T-helper 17 cell (primary cell): ENCODE results near the gene ACSF2. TPM values are rescaled to one million over a fixed set of nuclear protein-coding genes. Genes with fewer than 3 reads are reported as not detected.

Source experiments
- ATAC-seq: fragments of 150-1000 bp; cut with Tn5 transposase; 2 replicates; pipeline ENCODE4 v1.10.0; 2021; ENCODE audit warnings: mild to moderate bottlenecking, moderate library complexity
- DNase-seq, 3 donors: peaks; one replicate each; pipeline versions ENCODE4 v3.0.0 to v3.0.0-alpha.2; 2020 to 2021
- H3K9me3 ChIP-seq: one replicate; pipeline ENCODE4 v1.7.0; 2013; ENCODE audit warnings: low read length, mild to moderate bottlenecking; ENCODE audit not compliant: control insufficient read depth, poor library complexity, severe bottlenecking
- H3K27ac Mint-ChIP-seq: one replicate; pipeline ENCODE4 v1.8.0; 2022; ENCODE audit warnings: mild to moderate bottlenecking, moderate library complexity, mixed read lengths
- H3K27me3 Mint-ChIP-seq: one replicate; pipeline ENCODE4 v1.8.0; 2022; ENCODE audit warnings: mixed read lengths
- H3K36me3 Mint-ChIP-seq: one replicate; pipeline ENCODE4 v1.8.0; 2022; ENCODE audit warnings: low read depth, mixed read lengths
- H3K4me1 Mint-ChIP-seq: one replicate; pipeline ENCODE4 v1.8.0; 2022; ENCODE audit warnings: mild to moderate bottlenecking, mixed read lengths
- H3K4me3 Mint-ChIP-seq: one replicate; pipeline ENCODE4 v1.8.0; 2022; ENCODE audit warnings: mild to moderate bottlenecking, moderate library complexity, mixed read lengths
- total RNA-seq, 4 donors: library from RNA in 2 of 4; stranded (reverse) in 2 of 4; gene quantifications; one replicate each; pipeline ENCODE4 v1.2.3 and lab custom pipeline; 2022 to 2026

ACSF2 gene
- total RNA-seq, 2 donors from 2014 or later, result 16.4 to 21.8 TPM

GRCh38 chr17:50452630-50453300, 26.7 kb downstream of the ACSF2 start:
- no peaks in the 10 kb centered on the region for H3K9me3 ChIP-seq
- Mint-ChIP-seq H3K27me3 (no peaks in the 10 kb centered on the region), H3K4me1 (peaks cover 6% of the 10 kb centered on the region), H3K27ac (no peak overlapping the region), H3K36me3 (peaks cover 2% of the 10 kb centered on the region), H3K4me3 (no peak overlapping the region)
- ATAC-seq (no peak), DNase-seq (no peak)

- DNase-seq, result no peak
- no peak overlapping the region for H3K4me3 Mint-ChIP-seq
- no peak for ATAC-seq
- no peaks in the 10 kb centered on the region for H3K27me3 Mint-ChIP-seq
- H3K4me1 Mint-ChIP-seq, result peaks cover 6% of the 10 kb centered on the region
- H3K36me3 Mint-ChIP-seq, result peaks cover 2% of the 10 kb centered on the region
- H3K27ac Mint-ChIP-seq, result no peak overlapping the region
- no peaks in the 10 kb centered on the region for H3K9me3 ChIP-seq
These were observed 27.9 kb downstream of the ACSF2 start for GRCh38 chr17:50453901-50454300.

GRCh38 chr17:50457621-50458020, 31.6 kb downstream of the ACSF2 start:
- Mint-ChIP-seq H3K27me3 (no peaks in the 10 kb centered on the region), H3K27ac (no peak overlapping the region), H3K4me3 (no peak overlapping the region), H3K4me1 (peaks cover 3% of the 10 kb centered on the region), H3K36me3 (peaks cover 3% of the 10 kb centered on the region)
- DNase-seq (no peak), ATAC-seq (no peak)
- no peaks in the 10 kb centered on the region for H3K9me3 ChIP-seq

GRCh38 chr17:50458270-50458669, 32.3 kb downstream of the ACSF2 start:
- H3K27me3 Mint-ChIP-seq, result no peaks in the 10 kb centered on the region
- peaks cover 3% of the 10 kb centered on the region for H3K4me1 Mint-ChIP-seq
- H3K36me3 Mint-ChIP-seq, result peaks cover 3% of the 10 kb centered on the region
- no peaks in the 10 kb centered on the region for H3K9me3 ChIP-seq
- H3K27ac Mint-ChIP-seq, result no peak overlapping the region
- ATAC-seq, result no peak
- no peak overlapping the region for H3K4me3 Mint-ChIP-seq
- DNase-seq, result no peak

- no peaks in the 10 kb centered on the region for H3K27me3 Mint-ChIP-seq
- no peak overlapping the region for H3K4me3 Mint-ChIP-seq
- no peak overlapping the region for H3K27ac Mint-ChIP-seq
- no peaks in the 10 kb centered on the region for H3K9me3 ChIP-seq
- H3K4me1 Mint-ChIP-seq, result no peaks in the 10 kb centered on the region
- H3K36me3 Mint-ChIP-seq, result peaks cover 3% of the 10 kb centered on the region
- ATAC-seq (no peak), DNase-seq (no peak)
These were observed 33.0 kb downstream of the ACSF2 start for GRCh38 chr17:50458701-50459676.

GRCh38 chr17:50459756-50460155, 33.7 kb downstream of the ACSF2 start:
- DNase-seq, result no peak
- Mint-ChIP-seq H3K4me1 (no peaks in the 10 kb centered on the region), H3K36me3 (peaks cover 3% of the 10 kb centered on the region), H3K4me3 (no peak overlapping the region), H3K27ac (no peak overlapping the region), H3K27me3 (no peaks in the 10 kb centered on the region)
- ATAC-seq, result no peak
- H3K9me3 ChIP-seq, result no peaks in the 10 kb centered on the region

- H3K27ac Mint-ChIP-seq, result no peak overlapping the region
- DNase-seq (no peak), ATAC-seq (no peak)
- H3K4me3 Mint-ChIP-seq, result no peak overlapping the region
- peaks cover 4% of the 10 kb centered on the region for H3K4me1 Mint-ChIP-seq
- peaks cover 3% of the 10 kb centered on the region for H3K36me3 Mint-ChIP-seq
- H3K9me3 ChIP-seq, result no peaks in the 10 kb centered on the region
- no peaks in the 10 kb centered on the region for H3K27me3 Mint-ChIP-seq
These were observed 35.0 kb downstream of the ACSF2 start for GRCh38 chr17:50460831-50461526.

GRCh38 chr17:50461550-50462132, 35.6 kb downstream of the ACSF2 start:
- peaks cover 3% of the 10 kb centered on the region for H3K36me3 Mint-ChIP-seq
- peaks cover 4% of the 10 kb centered on the region for H3K4me1 Mint-ChIP-seq
- H3K9me3 ChIP-seq, result no peaks in the 10 kb centered on the region
- ATAC-seq (no peak), DNase-seq (no peak)
- H3K27me3 Mint-ChIP-seq, result no peaks in the 10 kb centered on the region
- no peak overlapping the region for H3K27ac Mint-ChIP-seq
- H3K4me3 Mint-ChIP-seq, result no peak overlapping the region

- H3K27ac Mint-ChIP-seq, result no peak overlapping the region
- ATAC-seq (no peak), DNase-seq (no peak)
- H3K36me3 Mint-ChIP-seq, result peaks cover 3% of the 10 kb centered on the region
- H3K4me1 Mint-ChIP-seq, result peaks cover 7% of the 10 kb centered on the region
- peaks cover 3% of the 10 kb centered on the region for H3K27me3 Mint-ChIP-seq
- no peaks in the 10 kb centered on the region for H3K9me3 ChIP-seq
- H3K4me3 Mint-ChIP-seq, result no peak overlapping the region
These were observed 36.4 kb downstream of the ACSF2 start for GRCh38 chr17:50462446-50462845.

GRCh38 chr17:50464121-50464520, 38.1 kb downstream of the ACSF2 start:
- H3K4me3 Mint-ChIP-seq, result no peak overlapping the region
- ATAC-seq (no peak), DNase-seq (no peak)
- no peaks in the 10 kb centered on the region for H3K9me3 ChIP-seq
- peaks cover 8% of the 10 kb centered on the region for H3K36me3 Mint-ChIP-seq
- no peak overlapping the region for H3K27ac Mint-ChIP-seq
- H3K27me3 Mint-ChIP-seq, result peaks cover 14% of the 10 kb centered on the region
- peaks cover 12% of the 10 kb centered on the region for H3K4me1 Mint-ChIP-seq

GRCh38 chr17:50464736-50465135, 38.7 kb downstream of the ACSF2 start:
- Mint-ChIP-seq H3K36me3 (peaks cover 8% of the 10 kb centered on the region), H3K27me3 (peaks cover 14% of the 10 kb centered on the region), H3K27ac (no peak overlapping the region), H3K4me1 (peaks cover 12% of the 10 kb centered on the region), H3K4me3 (no peak overlapping the region)
- DNase-seq, result no peak
- no peak for ATAC-seq
- no peaks in the 10 kb centered on the region for H3K9me3 ChIP-seq

GRCh38 chr17:50465171-50465570, 39.2 kb downstream of the ACSF2 start:
- H3K9me3 ChIP-seq, result no peaks in the 10 kb centered on the region
- peaks cover 8% of the 10 kb centered on the region for H3K36me3 Mint-ChIP-seq
- no peak for ATAC-seq
- no peak for DNase-seq
- H3K27me3 Mint-ChIP-seq, result peaks cover 14% of the 10 kb centered on the region
- no peak overlapping the region for H3K4me3 Mint-ChIP-seq
- no peak overlapping the region for H3K27ac Mint-ChIP-seq
- H3K4me1 Mint-ChIP-seq, result peaks cover 12% of the 10 kb centered on the region

GRCh38 chr17:50465635-50466034, 39.6 kb downstream of the ACSF2 start:
- DNase-seq (no peak), ATAC-seq (no peak)
- H3K4me1 Mint-ChIP-seq, result peaks cover 12% of the 10 kb centered on the region
- no peak overlapping the region for H3K4me3 Mint-ChIP-seq
- peaks cover 8% of the 10 kb centered on the region for H3K36me3 Mint-ChIP-seq
- H3K27ac Mint-ChIP-seq, result no peak overlapping the region
- H3K9me3 ChIP-seq, result no peaks in the 10 kb centered on the region
- H3K27me3 Mint-ChIP-seq, result peaks cover 14% of the 10 kb centered on the region
